ENCODE measurements around the gene TTC21B. TPM values are rescaled to one million over a fixed set of nuclear protein-coding genes. Genes with fewer than 3 reads are reported as not detected.

The TTC21B gene
- total and polyA plus RNA-seq, 9 of the 15 experiments (the other 6 are each of a cell fraction or from before 2014, with no cell fraction given), result 5.2 to 34.9 (median 18.5) TPM

GRCh38 chr2:165901620-165902298, 51.8 kb downstream of the TTC21B start:
- FAIRE-seq, result no peak
- ATAC-seq, result no peak
- H3K4me2 ChIP-seq (ENCODE audit: insufficient read depth, low read length), result no peak overlapping the region
- ChIA-PET CTCF (ENCODE audit: low intra/inter-chr PET ratio) (no interaction called here), POLR2A (interaction anchor here (1.5 kb wide), 1 partner anchor 27 kb away, joined by 5 read pairs; no protein-coding TSS in a partner anchor)
- no peak overlapping the region for H3K4me3 ChIP-seq
- DNase-seq (ENCODE audit: extremely low read depth in 1 of 4, low spot score in 3 of 4), result no peak
- no TSS peak for BruUV-seq (replicated peaks)
- no peaks in the 10 kb centered on the region for H3K4me1 ChIP-seq (replicated peaks in 1 of 2; ENCODE audit: control insufficient read depth in 2 of 2, insufficient read depth in 2 of 2, low read length in 2 of 2)
- H3K9ac ChIP-seq (ENCODE audit: insufficient read depth in 1 of 2, low read depth in 2 of 2, low read length in 2 of 2), result no peak overlapping the region
- no peak overlapping the region for H2AFZ ChIP-seq (ENCODE audit: low read depth, low read length)
- no peak overlapping the region for H3K27ac ChIP-seq (ENCODE audit: extremely low read depth, low read depth, low read length)
- H3K9me1 ChIP-seq (ENCODE audit: control insufficient read depth, insufficient read depth, low read length), result no peaks in the 10 kb centered on the region
- H3K9me3 ChIP-seq (replicated peaks; ENCODE audit: control insufficient read depth, insufficient read depth, low read depth, low read length), result no peaks in the 10 kb centered on the region
- H3K27me3 ChIP-seq (ENCODE audit: control insufficient read depth in 2 of 2, insufficient read depth in 2 of 2, low read length in 2 of 2), result no peaks in the 10 kb centered on the region
- H3K36me3 ChIP-seq (ENCODE audit: control insufficient read depth, insufficient read depth, low read length), result peaks cover 65% of the 10 kb centered on the region
- in situ Hi-C loops (cut with MboI), result no loop called here
- intact Hi-C loops (cut with micrococcal nuclease), result no loop called here
- no peaks in the 10 kb centered on the region for H3K79me2 ChIP-seq (ENCODE audit: control insufficient read depth, insufficient read depth, low read length)
- no peaks in the 10 kb centered on the region for H4K20me1 ChIP-seq (replicated peaks; ENCODE audit: control insufficient read depth, insufficient read depth, low read length)
- 84% methylated on average over 7 of the region's 7 CpGs for WGBS (ENCODE audit: insufficient coverage, low coverage, missing lambda C conversion rate)
- TF ChIP-seq, protein P1, sequence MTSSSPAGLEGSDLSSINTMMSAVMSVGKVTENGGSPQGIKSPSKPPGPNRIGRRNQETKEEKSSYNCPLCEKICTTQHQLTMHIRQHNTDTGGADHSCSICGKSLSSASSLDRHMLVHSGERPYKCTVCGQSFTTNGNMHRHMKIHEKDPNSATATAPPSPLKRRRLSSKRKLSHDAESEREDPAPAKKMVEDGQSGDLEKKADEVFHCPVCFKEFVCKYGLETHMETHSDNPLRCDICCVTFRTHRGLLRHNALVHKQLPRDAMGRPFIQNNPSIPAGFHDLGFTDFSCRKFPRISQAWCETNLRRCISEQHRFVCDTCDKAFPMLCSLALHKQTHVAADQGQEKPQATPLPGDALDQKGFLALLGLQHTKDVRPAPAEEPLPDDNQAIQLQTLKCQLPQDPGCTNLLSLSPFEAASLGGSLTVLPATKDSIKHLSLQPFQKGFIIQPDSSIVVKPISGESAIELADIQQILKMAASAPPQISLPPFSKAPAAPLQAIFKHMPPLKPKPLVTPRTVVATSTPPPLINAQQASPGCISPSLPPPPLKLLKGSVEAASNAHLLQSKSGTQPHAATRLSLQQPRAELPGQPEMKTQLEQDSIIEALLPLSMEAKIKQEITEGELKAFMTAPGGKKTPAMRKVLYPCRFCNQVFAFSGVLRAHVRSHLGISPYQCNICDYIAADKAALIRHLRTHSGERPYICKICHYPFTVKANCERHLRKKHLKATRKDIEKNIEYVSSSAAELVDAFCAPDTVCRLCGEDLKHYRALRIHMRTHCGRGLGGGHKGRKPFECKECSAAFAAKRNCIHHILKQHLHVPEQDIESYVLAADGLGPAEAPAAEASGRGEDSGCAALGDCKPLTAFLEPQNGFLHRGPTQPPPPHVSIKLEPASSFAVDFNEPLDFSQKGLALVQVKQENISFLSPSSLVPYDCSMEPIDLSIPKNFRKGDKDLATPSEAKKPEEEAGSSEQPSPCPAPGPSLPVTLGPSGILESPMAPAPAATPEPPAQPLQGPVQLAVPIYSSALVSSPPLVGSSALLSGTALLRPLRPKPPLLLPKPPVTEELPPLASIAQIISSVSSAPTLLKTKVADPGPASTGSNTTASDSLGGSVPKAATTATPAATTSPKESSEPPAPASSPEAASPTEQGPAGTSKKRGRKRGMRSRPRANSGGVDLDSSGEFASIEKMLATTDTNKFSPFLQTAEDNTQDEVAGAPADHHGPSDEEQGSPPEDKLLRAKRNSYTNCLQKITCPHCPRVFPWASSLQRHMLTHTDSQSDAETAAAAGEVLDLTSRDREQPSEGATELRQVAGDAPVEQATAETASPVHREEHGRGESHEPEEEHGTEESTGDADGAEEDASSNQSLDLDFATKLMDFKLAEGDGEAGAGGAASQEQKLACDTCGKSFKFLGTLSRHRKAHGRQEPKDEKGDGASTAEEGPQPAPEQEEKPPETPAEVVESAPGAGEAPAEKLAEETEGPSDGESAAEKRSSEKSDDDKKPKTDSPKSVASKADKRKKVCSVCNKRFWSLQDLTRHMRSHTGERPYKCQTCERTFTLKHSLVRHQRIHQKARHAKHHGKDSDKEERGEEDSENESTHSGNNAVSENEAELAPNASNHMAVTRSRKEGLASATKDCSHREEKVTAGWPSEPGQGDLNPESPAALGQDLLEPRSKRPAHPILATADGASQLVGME (CRISPR knock-in tag; IDR thresholded peaks at IDR 0.05), result no peak
- TF ChIP-seq ZBTB1 (CRISPR knock-in tag; IDR thresholded peaks at IDR 0.05; ENCODE audit: borderline replicate concordance, low read depth), result no peak
- TF ChIP-seq FOXK1 (CRISPR knock-in tag; IDR thresholded peaks at IDR 0.05; ENCODE audit: borderline replicate concordance), result no peak
- TF ChIP-seq PYGO2 (tag; IDR thresholded peaks at IDR 0.05), result no peak
- no peak for TF ChIP-seq HOMEZ (CRISPR knock-in tag; IDR thresholded peaks at IDR 0.05)
- no peak for TF ChIP-seq HDAC3 (IDR thresholded peaks at IDR 0.05; ENCODE audit: borderline replicate concordance, partially characterized antibody)

Data from K562 (cell line).